ENCODE data around the gene TMBIM1.

DNA sequence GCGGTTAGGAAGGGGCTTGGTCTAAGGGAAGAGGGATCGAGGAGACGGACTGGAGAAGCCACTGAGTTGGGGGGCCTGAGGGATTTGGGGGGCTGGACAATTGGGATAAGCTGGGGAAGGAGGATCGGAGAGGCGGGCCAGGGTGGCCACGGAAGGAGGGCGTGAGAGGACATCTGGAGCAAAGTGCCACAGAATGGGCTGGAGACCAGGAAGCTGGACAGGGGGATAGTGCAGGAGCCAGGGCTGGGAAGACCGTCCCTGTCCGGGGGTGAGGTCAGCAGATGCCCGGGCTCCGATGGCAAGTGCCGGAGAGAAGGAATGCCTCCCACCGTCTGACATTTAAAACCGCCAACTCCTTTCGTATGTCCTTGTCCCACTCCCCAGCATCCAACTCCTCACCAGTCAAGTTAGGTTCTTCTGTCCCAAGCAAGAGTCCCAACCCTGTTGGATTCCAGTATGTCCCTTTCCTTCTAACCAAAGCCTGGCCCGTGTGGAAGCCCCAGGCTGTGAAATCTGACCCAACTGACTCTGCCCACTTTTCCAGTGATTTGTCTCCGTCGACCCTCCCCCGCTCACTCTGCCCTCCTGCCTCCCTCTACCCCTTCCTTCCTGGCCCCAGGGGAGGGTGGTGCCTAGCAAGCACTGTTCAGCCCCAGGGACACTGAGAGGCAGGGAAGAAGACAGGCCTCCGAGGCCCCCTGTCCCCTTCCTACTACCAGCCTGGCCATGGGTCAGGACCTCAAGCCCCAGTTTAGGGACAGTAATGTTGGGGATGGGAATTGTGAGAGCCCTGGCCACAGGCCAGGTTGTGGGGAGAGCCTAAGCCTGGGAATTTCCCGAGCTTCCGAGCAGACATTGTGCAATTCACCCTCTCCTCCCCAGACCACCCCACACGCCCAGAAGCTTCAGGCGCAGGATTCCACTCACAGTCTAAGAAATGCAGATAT, 31.5 kb upstream of the TMBIM1 start:
- TF ChIP-seq, protein P1, sequence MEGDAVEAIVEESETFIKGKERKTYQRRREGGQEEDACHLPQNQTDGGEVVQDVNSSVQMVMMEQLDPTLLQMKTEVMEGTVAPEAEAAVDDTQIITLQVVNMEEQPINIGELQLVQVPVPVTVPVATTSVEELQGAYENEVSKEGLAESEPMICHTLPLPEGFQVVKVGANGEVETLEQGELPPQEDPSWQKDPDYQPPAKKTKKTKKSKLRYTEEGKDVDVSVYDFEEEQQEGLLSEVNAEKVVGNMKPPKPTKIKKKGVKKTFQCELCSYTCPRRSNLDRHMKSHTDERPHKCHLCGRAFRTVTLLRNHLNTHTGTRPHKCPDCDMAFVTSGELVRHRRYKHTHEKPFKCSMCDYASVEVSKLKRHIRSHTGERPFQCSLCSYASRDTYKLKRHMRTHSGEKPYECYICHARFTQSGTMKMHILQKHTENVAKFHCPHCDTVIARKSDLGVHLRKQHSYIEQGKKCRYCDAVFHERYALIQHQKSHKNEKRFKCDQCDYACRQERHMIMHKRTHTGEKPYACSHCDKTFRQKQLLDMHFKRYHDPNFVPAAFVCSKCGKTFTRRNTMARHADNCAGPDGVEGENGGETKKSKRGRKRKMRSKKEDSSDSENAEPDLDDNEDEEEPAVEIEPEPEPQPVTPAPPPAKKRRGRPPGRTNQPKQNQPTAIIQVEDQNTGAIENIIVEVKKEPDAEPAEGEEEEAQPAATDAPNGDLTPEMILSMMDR (IDR thresholded peaks at IDR 0.05; ENCODE audit: low read length), result no peak
- no peak for TF ChIP-seq EZH2 (IDR thresholded peaks at IDR 0.05; ENCODE audit: borderline replicate concordance, low read length)
